Panc1 (cell line): ENCODE data around the gene PLD1. TPM values are rescaled to one million over a fixed set of nuclear protein-coding genes. Genes with fewer than 3 reads are reported as not detected.

Experiments
- ATAC-seq: fragments of 200-7000 bp; cut with Tn5 transposase; 2 replicates; pipeline ENCODE4 v1.9.1; 2020; ENCODE audit warnings: mild to moderate bottlenecking, moderate library complexity
- BruUV-seq: library from RNA; stranded (reverse); fragments of 400-500 nt; replicated peaks from 2 replicates; lab custom pipeline; 2021; lab: Mats Ljungman, UMichigan
- CTCF ChIA-PET: fragments of 300-600 bp; sonication (Branson Sonifier 250); formaldehyde crosslinking; loops from one replicate; lab custom pipeline; 2022; ENCODE audit warnings: antibody characterized with exemption; lab: Charles Lee
- POLR2A ChIA-PET: fragments of 300-600 bp; sonication (Branson Sonifier 250); formaldehyde crosslinking; loops from one replicate; lab custom pipeline; 2022; ENCODE audit warnings: antibody characterized with exemption; lab: Charles Lee
- DNase-seq: peaks from one replicate; pipeline ENCODE4 v3.0.0-alpha.2; 2010; ENCODE audit warnings: low read depth, low spot score
- H3K27ac ChIP-seq: 2 replicates; pipeline ENCODE4 v1.5.1; 2011; ENCODE audit warnings: mild to moderate bottlenecking, low read length, inconsistent platforms
- H3K27me3 ChIP-seq: fragments of 200-500 bp; sonication (Bioruptor generic); 2 replicates; pipeline ENCODE4 v1.6.0; 2014; ENCODE audit warnings: low read length, inconsistent platforms; ENCODE audit not compliant: control insufficient read depth, insufficient read depth
- H3K36me3 ChIP-seq: fragments of 200-500 bp; sonication (Bioruptor generic); 2 replicates; pipeline ENCODE4 v1.5.1; 2014; ENCODE audit warnings: inconsistent platforms, mild to moderate bottlenecking, low read length, moderate library complexity; ENCODE audit not compliant: control insufficient read depth, insufficient read depth
- H3K4me1 ChIP-seq: 2 replicates; pipeline ENCODE4 v1.5.1; 2011; ENCODE audit warnings: inconsistent platforms, mild to moderate bottlenecking, low read length, moderate library complexity; ENCODE audit not compliant: control insufficient read depth, insufficient read depth
- H3K4me3 ChIP-seq, 2 experiments: 2 replicates each; pipeline ENCODE4 v1.5.1; 2011 to 2012; ENCODE audit warnings: low read depth in 2 of 2, low read length in 2 of 2, mild to moderate bottlenecking in 2 of 2, inconsistent platforms in 1 of 2, moderate library complexity in 1 of 2
- H3K9me3 ChIP-seq: fragments of 200-500 bp; sonication (Bioruptor generic); 2 replicates; pipeline ENCODE4 v1.5.1; 2014; ENCODE audit warnings: low read depth, mild to moderate bottlenecking, inconsistent platforms, low read length, moderate library complexity; ENCODE audit not compliant: control insufficient read depth, insufficient read depth
- CTCF ChIP-seq: fragments of 450-650 bp; IDR thresholded peaks from 2 replicates; pipeline ENCODE4 v1.5.1; 2017; ENCODE audit warnings: mild to moderate bottlenecking
- POLR2AphosphoS5 ChIP-seq: IDR thresholded peaks from 2 replicates; pipeline ENCODE4 v1.6.1; 2012; ENCODE audit warnings: mild to moderate bottlenecking, low read depth, low read length, moderate library complexity
- REST ChIP-seq, 2 experiments: IDR thresholded peaks; 2 replicates each; pipeline ENCODE4 v1.6.1; 2011 to 2012; ENCODE audit warnings: low read depth in 2 of 2, control low read depth in 1 of 2, low read length in 1 of 2, mild to moderate bottlenecking in 1 of 2, moderate library complexity in 1 of 2; ENCODE audit not compliant: insufficient read depth in 1 of 2
- SIN3A ChIP-seq: IDR thresholded peaks from 2 replicates; pipeline ENCODE4 v1.6.1; 2012; ENCODE audit warnings: low read depth, mild to moderate bottlenecking, low read length, moderate library complexity, borderline replicate concordance; ENCODE audit not compliant: insufficient read depth
- TCF7L2 ChIP-seq: IDR thresholded peaks from 2 replicates; pipeline ENCODE4 v1.6.1; 2011; ENCODE audit warnings: mild to moderate bottlenecking, low read depth, low read length, inconsistent platforms
- in situ Hi-C: cut with HindIII; loops from 2 replicates; pipeline ENCODE4 v1.10.0; 2016; ENCODE audit warnings: low sequenced_read_pairs, low pct_unique_long_range_greater_than_20kb
- intact Hi-C: fragments of 100-400 bp; cut with micrococcal nuclease; formaldehyde crosslinking; loops from one replicate; pipeline ENCODE4 v1.10.0; 2022; ENCODE audit not compliant: unreplicated experiment
- total RNA-seq: library from RNA; stranded (reverse); gene quantifications from one replicate; pipeline ENCODE4 v1.2.1, GENCODE V29; 2021; ENCODE audit not compliant: unreplicated experiment

PLD1 gene
- total RNA-seq, 1 experiment from 2014 or later, result 20.6 TPM

- DNase-seq, result no peak
- no peaks in the 10 kb centered on the region for H3K36me3 ChIP-seq
- intact Hi-C loops, result no loop called here
- no peak overlapping the region for H3K27ac ChIP-seq
- ChIA-PET POLR2A (no interaction called here), CTCF (no interaction called here)
- in situ Hi-C loops, result no loop called here
- H3K27me3 ChIP-seq, result peaks cover 2% of the 10 kb centered on the region; the same call in 1 of the 2 replicates
- TF ChIP-seq CTCF (no peak), REST (IDR thresholded peaks at IDR 0.05; ENCODE audit: insufficient read depth in 1 of 2, low read depth in 2 of 2, low read length in 1 of 2) (no peak), POLR2AphosphoS5 (no peak), TCF7L2 (no peak), SIN3A (no peak)
- H3K4me3 ChIP-seq, result no peak overlapping the region
- no peak for ATAC-seq
- H3K4me1 ChIP-seq, result no peaks in the 10 kb centered on the region
- no peaks in the 10 kb centered on the region for H3K9me3 ChIP-seq
- BruUV-seq, result no TSS peak
These were observed 219.2 kb downstream of the PLD1 start for GRCh38 chr3:171591070-171591469.

GRCh38 chr3:171586274-171586673 lies 224.0 kb downstream of the PLD1 start:
- Histone ChIP-seq H3K27ac (no peak overlapping the region), H3K4me3 (no peak overlapping the region), H3K27me3 (peaks cover 2% of the 10 kb centered on the region; the same call in 1 of the 2 replicates), H3K4me1 (no peaks in the 10 kb centered on the region), H3K9me3 (no peaks in the 10 kb centered on the region), H3K36me3 (no peaks in the 10 kb centered on the region)
- TF ChIP-seq CTCF (no peak), TCF7L2 (no peak), POLR2AphosphoS5 (no peak), SIN3A (no peak), REST (IDR thresholded peaks at IDR 0.05; ENCODE audit: insufficient read depth in 1 of 2, low read depth in 2 of 2, low read length in 1 of 2) (no peak)
- CTCF ChIA-PET, result no interaction called here
- POLR2A ChIA-PET, result no interaction called here
- BruUV-seq, result no TSS peak
- in situ Hi-C loops (no loop called here), intact Hi-C loops (no loop called here)
- DNase-seq (no peak), ATAC-seq (no peak)
